SK-N-SH (cell line): ENCODE measurements around the gene PPP1R14C.
"Not testable (repeated sequence)": the region's sequence is repeated elsewhere in the genome, so short reads cannot be mapped to it uniquely, and the experiment has no call there.

Source experiments
- CTCF ChIP-seq: fragments of 200-600 bp; sonication (generic); IDR thresholded peaks from 2 replicates; pipeline ENCODE4 v1.6.1; 2017; ENCODE audit warnings: antibody characterized with exemption, mild to moderate bottlenecking, moderate library complexity
- EP300 ChIP-seq, 2 experiments: IDR thresholded peaks; 2 replicates each; pipeline versions ENCODE4 v1.4.0 to v1.6.1; 2012; ENCODE audit warnings: borderline replicate concordance in 1 of 2, low read depth in 1 of 2, low read length in 1 of 2
- IRF3 ChIP-seq: fragments of 150-350 bp; IDR thresholded peaks from 2 replicates; pipeline ENCODE4 v1.6.1; 2016; ENCODE audit warnings: mild to moderate bottlenecking, low read depth, low read length
- NFIC ChIP-seq: IDR thresholded peaks from 2 replicates; pipeline ENCODE4 v1.4.0; 2012; ENCODE audit warnings: borderline replicate concordance
- POLR2AphosphoS5 ChIP-seq: IDR thresholded peaks from 2 replicates; pipeline ENCODE4 v1.6.1; 2012; ENCODE audit warnings: low read depth, low read length

GRCh38 chr6:150137711-150138110, 5.1 kb upstream of the PPP1R14C start:
- TF ChIP-seq CTCF; POLR2AphosphoS5; EP300 (IDR thresholded peaks at IDR 0.05; ENCODE audit: borderline replicate concordance in 1 of 2, low read depth in 1 of 2, low read length in 1 of 2); IRF3; NFIC: not testable (repeated sequence)
